Stimulated activated CD8-positive, alpha-beta memory T cell treated with anti-CD3 and anti-CD28 coated beads, Interleukin-12 subunit alpha, Interleukin-12 subunit beta, amount 100 ng/mL, for 24 hours (primary cell): ENCODE data around the gene SCPEP1.

Experiments
- DNase-seq: peaks from one replicate; pipeline ENCODE4 v3.0.0-alpha.2; 2020; ENCODE audit errors: extremely low read depth

Gene SCPEP1

GRCh38 chr17:57040571-57040970 is 62.6 kb downstream of the SCPEP1 start:
- DNase-seq, result no peak

GRCh38 chr17:57043276-57043675 is 65.3 kb downstream of the SCPEP1 start:
- no peak for DNase-seq

- no peak for DNase-seq
Observed at GRCh38 chr17:57044976-57045867, 67.3 kb downstream of the SCPEP1 start.

- DNase-seq, result no peak
Observed at GRCh38 chr17:57045868-57046704, 68.2 kb downstream of the SCPEP1 start.

GRCh38 chr17:57046749-57047148 is 68.8 kb downstream of the SCPEP1 start:
- no peak for DNase-seq

GRCh38 chr17:57048096-57048495 is 70.2 kb downstream of the SCPEP1 start:
- DNase-seq, result no peak

DNA sequence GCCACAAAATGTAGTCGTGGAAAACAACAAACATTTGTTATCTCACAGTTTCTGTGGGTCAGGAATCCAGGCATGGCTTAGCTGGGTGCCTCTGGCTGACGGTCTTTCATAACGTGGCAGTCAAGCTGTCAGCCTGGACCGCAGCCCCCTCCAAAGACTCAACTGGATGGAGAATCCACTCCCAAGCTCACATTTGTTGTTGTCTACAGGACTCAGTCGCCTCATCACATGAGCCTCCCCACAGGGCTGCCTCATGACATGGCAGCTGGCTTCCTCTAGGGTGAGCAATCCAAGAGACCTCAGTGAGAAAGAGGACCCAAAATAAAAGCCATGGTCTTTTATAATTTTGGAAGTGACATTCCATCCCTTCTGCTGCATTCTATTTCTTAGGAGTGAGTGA is 72.4 kb downstream of the SCPEP1 start:
- DNase-seq, result no peak

- DNase-seq, result no peak
Observed at GRCh38 chr17:57051886-57052361, 74.0 kb downstream of the SCPEP1 start.
